LNCAP (cell line): ENCODE results near the gene MSRB1.

Experiments
- TF ChIP-seq, protein P1 (sequence below): fragments of 450-650 bp; IDR thresholded peaks from 2 replicates; pipeline ENCODE4 v1.5.1; 2017; ENCODE audit warnings: mild to moderate bottlenecking

The MSRB1 gene

DNA sequence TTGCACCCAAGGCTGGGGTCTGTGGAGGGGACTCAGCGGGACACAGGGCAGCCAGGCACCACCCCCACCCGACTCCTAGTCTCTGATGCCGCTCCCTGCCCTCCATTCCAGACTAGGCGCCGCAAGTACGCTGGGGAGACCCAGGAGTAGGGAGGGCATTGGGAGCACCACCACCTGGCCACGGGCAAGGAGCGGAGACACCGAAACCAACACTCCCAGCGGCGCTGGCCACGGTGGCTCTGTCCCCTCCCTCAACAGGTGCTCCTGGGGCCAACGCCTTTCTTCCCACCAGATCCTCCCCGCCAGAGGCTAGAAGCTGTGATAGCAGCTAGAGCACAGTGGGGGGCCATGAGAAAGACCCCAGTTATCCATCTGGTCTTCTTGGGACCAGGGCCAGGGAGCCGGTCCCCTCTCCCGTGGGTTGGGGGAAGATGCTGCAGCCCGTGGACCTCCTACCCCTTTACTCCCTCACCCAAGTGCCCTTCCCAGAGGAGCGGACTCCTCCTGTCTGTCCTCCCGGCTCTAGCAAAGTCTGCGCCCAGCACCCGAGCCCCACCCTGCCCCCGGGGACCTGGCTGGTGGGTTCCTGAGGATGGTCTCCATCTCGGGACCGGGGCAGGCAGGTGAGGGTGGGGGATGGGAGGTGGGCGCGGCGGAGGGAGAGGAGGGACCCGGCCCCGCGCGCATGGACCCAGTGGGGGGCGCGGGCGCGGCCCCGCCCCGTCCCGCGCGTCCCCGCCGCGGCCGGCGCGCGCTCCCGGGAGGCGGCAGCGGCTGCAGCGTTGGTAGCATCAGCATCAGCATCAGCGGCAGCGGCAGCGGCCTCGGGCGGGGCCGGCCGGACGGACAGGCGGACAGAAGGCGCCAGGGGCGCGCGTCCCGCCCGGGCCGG is 46.5 kb upstream of the MSRB1 start, which contains the start of gene SYNGR3:
Gene SYNGR3 (plus strand): TSS at position 762 of the 892 bp plus-strand sequence. CDS start 133 bp downstream, outside the sequence.
- TF ChIP-seq, protein P1, sequence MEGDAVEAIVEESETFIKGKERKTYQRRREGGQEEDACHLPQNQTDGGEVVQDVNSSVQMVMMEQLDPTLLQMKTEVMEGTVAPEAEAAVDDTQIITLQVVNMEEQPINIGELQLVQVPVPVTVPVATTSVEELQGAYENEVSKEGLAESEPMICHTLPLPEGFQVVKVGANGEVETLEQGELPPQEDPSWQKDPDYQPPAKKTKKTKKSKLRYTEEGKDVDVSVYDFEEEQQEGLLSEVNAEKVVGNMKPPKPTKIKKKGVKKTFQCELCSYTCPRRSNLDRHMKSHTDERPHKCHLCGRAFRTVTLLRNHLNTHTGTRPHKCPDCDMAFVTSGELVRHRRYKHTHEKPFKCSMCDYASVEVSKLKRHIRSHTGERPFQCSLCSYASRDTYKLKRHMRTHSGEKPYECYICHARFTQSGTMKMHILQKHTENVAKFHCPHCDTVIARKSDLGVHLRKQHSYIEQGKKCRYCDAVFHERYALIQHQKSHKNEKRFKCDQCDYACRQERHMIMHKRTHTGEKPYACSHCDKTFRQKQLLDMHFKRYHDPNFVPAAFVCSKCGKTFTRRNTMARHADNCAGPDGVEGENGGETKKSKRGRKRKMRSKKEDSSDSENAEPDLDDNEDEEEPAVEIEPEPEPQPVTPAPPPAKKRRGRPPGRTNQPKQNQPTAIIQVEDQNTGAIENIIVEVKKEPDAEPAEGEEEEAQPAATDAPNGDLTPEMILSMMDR: no peak

DNA sequence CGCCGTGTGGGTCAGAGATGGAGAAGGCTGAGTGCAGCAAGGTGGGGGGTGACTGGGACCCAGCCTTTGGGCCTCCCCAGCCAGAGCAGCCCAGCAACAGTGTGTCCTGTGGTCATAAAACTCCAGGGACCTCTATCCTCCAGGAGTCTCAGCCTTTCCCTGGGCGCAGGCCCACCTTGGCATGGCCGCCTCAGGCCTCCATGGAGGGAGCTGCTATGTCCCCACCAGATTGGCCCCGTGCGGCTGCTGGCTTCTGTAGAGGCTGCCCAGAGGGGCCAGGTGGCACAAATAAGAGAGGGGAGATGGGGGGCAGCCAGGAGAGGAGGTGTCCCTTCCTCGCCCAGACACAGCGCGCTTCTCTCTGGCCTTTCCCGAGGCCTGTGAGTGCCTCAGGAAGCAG is 44.2 kb upstream of the MSRB1 start:
- TF ChIP-seq, protein P1: no peak

DNA sequence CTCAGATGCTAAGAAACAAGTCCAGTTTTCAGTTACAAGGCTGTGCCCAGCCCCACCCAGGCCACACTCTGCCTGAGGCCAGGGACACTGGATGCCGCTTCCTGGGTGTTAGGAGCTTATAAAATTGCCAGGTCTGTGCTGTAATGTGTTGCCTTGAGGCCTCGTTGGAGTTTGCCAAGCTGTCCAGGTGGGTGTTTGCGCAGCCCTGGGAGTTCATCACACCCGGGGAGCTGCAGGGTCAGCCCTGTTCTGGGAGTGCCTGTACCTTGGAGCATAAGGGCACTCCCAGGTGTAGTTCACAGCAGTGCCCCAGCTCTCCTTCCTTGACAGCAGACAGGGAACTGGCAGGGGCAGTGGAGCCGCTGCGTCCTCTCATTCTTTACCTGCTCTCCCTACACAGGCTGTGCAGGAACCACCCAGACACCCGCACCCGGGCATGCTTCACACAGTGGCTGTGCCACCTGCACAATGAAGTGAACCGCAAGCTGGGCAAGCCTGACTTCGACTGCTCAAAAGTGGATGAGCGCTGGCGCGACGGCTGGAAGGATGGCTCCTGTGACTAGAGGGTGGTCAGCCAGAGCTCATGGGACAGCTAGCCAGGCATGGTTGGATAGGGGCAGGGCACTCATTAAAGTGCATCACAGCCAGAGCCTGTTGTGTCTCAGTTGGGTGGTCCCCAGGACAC is 42.6 kb upstream of the MSRB1 start:
- TF ChIP-seq, protein P1: no peak

DNA sequence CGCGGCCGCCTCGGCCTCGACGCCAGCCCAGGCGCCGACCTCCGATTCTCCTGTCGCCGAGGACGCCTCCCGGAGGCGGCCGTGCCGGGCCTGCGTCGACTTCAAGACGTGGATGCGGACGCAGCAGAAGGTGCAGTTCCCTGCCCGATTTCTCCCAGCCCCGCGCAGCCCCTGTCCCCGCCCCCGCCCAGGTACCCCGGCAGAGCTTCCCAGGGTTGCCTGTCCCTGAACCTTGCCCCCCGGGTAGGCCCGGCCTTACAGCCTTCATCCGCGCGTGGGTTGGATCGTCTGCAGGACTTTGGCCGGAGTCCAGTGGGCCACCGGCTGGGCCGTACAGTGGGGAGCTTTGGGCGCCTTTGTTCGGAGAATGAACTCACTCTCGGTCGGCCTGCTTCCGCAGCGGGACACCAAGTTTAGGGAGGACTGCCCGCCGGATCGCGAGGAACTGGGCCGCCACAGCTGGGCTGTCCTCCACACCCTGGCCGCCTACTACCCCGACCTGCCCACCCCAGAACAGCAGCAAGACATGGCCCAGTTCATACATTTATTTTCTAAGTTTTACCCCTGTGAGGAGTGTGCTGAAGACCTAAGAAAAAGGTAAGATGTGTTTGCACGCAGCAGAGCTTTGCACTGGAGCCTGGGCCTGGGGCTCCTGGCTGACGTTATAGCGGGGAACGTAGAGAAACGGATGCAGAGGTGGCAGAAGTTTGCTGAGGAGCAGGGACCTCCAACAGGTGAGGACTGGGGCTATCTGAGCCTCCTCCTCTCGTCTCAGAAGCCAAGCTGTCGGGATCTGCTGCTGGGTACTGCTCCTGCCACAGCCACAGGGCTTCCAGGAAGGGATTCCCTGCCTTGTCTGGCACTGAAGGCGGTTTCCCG is 41.6 kb upstream of the MSRB1 start:
- TF ChIP-seq, protein P1: no peak

DNA sequence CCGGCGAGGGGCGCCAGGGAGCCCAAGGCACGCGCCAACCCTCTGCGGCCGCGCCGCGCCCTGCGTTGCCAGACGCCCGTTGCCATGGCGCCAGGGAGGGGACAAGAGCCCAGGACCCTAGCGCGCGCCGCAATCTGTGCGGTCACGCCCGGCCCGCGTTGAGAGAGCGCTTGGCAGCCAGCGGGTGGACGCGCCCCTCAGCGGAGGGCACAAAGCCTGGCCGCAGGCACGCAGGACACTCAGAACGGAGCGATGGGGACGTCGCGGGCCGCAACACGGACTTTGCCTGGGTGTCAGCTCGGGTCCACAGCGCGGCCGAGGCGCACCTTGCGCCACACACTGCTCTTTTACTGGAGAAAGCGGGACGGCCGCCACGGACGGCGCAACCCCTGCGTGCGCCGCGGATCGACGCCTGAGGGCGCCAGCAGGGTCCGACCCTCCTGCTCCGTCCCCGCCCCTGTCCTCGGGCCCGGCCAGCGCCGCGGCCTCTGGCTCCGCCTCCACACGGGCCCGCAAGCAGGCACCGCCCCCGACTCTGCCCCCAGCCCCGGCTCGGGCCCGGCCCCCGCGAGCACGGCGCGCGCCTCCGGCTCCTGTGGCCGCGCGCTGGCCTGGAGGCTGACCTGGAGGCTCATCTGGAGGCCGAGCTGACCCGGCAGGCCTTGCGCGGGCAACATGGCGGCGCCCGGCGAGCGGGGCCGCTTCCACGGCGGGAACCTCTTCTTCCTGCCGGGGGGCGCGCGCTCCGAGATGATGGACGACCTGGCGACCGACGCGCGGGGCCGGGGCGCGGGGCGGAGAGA is 40.7 kb upstream of the MSRB1 start, which contains the start of gene GFER:
Gene GFER (plus strand): TSS at position 650 of the 803 bp plus-strand sequence. CDS start 26 bp downstream, at position 676.
- TF ChIP-seq, protein P1: peak; percentile 52

DNA sequence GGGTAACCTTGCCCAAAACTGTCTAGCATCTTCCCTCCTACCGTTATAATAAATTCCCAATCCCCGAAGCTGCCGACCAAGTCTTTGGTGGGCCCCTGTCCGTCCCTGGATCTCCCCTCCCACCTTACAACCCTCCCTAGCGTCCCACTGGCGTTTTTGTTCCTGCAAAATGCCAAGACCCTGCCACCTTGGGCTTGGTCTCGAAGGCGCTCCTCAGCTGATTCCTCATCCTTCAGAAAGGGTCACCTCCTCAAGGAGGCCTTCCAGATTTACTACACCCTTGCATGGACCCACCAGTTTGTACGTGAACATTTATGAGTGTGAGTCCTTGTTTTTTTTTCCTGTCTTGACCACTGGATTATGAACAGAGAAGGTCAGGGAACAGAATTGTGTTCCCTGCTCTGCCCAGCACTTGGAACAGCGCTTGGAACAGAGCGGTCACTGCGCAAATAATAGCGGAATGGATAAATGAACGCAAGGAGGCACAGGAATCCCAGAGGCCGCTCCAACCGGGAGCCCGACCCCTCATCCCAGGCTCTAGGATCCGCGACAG is 40.1 kb upstream of the MSRB1 start:
- TF ChIP-seq, protein P1: no peak
